OCI-LY7 (cell line): ENCODE measurements around the gene CABLES1.

Source experiments
- CTCF ChIP-seq: fragments of 200-600 bp; sonication (generic); conservative IDR thresholded peaks from 2 replicates; pipeline ENCODE4 v1.5.1; 2014; ENCODE audit warnings: mild to moderate bottlenecking, antibody characterized with exemption, low read length, moderate library complexity, mixed read lengths
- EZH2phosphoT487 ChIP-seq: fragments of 200-600 bp; sonication (generic); IDR thresholded peaks from 2 replicates; pipeline ENCODE4 v1.6.1; 2018; ENCODE audit warnings: low read depth, borderline replicate concordance, mild to moderate bottlenecking, mixed run types, antibody characterized with exemption, low read length, moderate library complexity, mixed read lengths

- TF ChIP-seq CTCF (no peak), EZH2phosphoT487 (no peak)
Measured at GRCh38 chr18:23146861-23147469, 11.7 kb downstream of the CABLES1 start.
